ENCODE data around the gene POR.

The POR gene

GRCh38 chr7:75979759-75980429 is 64.9 kb downstream of the POR start:
- DNase-seq (ENCODE audit: low spot score), result no peak

DNA sequence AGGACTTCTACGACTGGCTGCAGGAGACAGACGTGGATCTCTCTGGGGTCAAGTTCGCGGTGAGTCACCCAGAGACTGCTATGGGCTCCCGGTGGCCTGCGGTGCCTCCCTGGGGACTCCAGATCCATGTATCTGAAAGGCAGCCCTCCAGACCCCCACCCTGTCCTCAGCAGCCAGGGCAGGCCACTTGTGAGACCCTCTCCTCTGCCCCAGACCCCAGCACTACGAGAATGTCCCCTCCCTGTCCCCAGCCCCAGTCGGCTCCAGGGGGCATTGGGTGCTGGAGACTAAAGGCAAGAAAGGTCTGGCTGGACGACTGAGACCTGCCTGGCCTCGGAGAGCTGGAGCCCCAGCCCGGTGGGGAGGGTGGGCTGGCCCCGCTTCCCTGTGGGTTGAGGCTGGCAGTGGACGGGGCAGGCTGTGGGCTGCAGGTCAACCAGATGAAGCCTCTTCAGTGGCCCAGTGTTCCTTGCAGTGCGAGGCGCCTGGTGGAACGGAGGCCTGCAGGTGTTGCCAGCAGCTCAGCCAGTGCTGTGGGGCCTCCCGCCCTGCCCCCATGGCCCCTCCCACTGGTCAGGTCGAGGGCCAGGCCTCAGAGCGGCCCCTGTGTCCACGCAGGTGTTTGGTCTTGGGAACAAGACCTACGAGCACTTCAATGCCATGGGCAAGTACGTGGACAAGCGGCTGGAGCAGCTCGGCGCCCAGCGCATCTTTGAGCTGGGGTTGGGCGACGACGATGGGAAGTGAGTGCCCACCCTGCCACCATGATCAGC is 65.7 kb downstream of the POR start:
- DNase-seq (ENCODE audit: low spot score), result no peak

DNA sequence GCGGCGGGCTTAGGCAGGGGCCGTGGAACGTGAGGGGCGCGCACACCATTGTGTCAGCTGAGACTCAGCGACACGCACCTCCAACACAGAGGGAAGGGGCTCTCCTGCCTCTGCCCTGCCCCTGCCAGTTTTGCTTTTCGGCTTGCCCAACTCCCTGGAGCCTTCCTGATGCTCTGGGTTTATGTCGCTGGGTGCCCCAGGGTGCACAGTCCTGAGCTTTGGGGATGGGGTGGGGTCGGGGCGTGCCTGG is 66.2 kb downstream of the POR start:
- no peak for DNase-seq (ENCODE audit: low spot score)

DNA sequence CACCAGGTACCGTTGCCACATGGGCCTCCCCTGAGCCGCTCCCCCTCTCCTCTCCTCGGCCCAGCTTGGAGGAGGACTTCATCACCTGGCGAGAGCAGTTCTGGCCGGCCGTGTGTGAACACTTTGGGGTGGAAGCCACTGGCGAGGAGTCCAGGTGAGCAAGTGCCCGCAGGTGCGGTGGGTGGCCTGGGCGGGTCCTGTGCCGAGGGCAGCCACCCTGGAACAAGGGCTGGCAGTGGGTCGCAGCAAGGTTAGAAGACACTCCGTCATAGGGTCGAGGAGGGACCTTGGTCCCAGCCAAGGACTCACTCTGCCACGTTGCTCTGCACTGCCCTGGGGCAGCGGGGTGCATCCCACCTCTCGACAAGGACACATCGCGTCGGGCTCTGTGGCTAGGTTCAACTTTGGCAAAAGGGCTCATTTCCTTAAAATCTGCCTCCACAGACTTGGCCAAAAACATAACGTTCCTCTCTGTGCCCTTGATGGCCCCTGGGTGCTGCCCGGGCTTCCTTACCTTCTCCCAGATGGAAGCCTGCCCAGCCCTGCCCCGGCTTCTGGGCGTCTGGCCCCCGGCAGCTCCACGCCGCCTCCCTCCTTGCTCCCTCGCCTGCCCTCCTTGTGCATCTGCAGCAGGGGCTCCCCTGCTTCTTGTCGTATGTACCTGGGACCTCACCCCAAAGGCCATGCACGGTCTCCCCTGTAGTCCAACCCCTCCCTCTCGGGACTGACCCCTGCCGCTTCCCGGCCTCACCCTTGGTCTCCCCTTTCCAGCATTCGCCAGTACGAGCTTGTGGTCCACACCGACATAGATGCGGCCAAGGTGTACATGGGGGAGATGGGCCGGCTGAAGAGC is 66.7 kb downstream of the POR start:
- DNase-seq (ENCODE audit: low spot score), result no peak

DNA sequence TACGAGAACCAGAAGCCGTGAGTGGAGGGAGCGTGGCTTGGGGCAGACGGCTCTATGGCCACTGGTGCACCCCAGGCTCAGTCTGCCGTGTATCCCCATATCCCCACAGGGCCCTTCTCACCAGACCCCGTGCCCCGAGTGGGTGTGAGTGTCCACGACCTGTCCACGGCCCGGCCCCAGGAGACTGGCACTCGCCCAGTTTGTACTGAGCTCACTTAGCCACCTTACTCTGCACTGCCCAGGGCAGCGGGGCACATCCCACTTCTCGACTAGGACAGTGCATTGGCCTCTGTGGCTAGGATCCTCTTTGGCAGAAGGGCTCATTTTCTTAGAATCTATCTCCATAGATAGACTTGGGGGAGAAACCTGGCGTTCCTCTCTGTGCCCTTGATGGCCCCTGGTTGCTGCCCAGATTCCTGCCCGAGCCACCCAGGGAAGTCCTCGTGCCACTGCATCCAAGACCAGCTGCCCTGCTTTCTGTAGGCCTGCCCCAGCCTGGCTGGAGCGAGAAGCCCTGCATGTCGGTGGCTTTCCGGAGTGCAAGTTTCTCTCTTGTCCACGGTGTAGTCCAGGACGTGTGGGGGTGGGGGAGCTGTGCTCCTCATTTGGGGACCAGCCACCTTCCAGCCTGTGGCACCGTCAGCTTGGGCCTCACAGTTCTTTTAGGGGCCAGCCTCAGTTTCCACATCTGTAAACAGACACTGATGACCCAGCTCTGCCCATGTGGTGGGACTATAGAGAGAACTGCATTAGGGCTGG is 67.5 kb downstream of the POR start:
- DNase-seq (ENCODE audit: low spot score), result no peak

GRCh38 chr7:75983471-75984129 is 68.6 kb downstream of the POR start:
- DNase-seq (ENCODE audit: low spot score), result no peak

DNA sequence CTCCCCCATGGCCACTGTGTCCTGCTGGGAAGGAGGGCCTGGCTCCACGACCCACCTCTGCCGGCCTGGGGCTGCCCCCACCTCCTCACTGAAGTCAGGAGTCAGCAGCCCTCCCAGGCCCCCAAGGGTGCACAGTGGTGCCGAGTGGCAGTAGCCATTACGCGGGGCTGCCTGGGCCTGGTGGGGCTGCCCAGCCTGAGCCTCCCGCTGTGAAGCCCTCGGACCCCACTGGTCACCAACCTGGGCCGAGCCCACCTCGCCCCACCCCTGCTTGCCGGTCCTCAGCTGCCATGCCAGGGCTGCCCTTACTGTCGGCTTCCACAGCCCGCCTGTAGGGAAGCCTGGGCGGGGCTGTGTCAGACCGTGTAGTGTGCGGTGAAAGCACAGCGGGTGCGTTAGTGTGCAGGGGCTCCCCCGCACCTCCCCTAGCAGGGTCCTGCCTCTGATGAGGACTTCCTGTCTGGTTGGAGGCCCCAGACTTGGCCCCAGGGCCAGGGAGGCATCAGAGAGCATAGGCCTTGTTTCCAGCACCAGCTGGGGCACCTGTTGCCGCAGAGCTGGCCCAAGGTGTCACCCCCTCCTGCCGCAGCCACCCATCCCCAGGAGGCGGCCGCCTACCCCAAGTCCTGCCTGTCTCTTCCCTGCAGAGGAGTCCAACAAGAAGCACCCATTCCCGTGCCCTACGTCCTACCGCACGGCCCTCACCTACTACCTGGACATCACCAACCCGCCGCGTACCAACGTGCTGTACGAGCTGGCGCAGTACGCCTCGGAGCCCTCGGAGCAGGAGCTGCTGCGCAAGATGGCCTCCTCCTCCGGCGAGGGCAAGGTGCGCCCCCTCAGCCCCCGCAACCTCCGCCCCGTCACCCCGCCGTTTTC is 69.4 kb downstream of the POR start:
- no peak for DNase-seq (ENCODE audit: low spot score)

DNA sequence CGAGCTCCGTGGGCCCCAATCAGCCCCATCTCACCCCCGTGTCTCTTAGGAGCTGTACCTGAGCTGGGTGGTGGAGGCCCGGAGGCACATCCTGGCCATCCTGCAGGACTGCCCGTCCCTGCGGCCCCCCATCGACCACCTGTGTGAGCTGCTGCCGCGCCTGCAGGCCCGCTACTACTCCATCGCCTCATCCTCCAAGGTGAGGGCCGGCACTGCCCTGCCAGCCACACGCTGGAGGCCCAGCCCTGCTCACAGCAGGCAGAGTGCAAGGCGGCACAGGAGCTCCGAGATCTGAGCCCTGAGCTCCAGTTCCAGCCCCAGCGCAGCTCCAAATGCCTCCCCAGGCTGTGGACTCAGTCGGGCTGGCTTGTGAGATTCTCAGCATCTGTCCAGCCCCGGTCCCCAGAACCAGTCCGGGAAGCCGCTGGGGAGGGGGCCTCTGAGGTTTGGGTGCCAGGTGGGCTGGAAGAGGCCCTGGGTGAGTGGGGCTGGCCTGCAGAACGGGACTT is 70.1 kb downstream of the POR start:
- no peak for DNase-seq (ENCODE audit: low spot score)

DNA sequence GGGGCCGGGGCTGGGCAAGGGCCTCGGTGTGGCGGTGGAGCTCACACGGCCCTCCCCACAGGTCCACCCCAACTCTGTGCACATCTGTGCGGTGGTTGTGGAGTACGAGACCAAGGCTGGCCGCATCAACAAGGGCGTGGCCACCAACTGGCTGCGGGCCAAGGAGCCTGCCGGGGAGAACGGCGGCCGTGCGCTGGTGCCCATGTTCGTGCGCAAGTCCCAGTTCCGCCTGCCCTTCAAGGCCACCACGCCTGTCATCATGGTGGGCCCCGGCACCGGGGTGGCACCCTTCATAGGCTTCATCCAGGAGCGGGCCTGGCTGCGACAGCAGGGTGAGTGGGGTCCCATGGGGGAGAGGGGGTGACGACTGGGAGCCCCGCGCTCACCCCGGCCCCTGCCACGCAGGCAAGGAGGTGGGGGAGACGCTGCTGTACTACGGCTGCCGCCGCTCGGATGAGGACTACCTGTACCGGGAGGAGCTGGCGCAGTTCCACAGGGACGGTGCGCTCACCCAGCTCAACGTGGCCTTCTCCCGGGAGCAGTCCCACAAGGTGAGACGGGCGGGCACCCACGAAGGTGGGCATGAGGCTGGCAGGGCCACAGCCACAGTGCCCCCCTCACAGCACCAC is 70.7 kb downstream of the POR start:
- DNase-seq (ENCODE audit: low spot score), result no peak

GRCh38 chr7:75986147-75986781 is 71.3 kb downstream of the POR start:
- no peak for DNase-seq (ENCODE audit: low spot score)

DNA sequence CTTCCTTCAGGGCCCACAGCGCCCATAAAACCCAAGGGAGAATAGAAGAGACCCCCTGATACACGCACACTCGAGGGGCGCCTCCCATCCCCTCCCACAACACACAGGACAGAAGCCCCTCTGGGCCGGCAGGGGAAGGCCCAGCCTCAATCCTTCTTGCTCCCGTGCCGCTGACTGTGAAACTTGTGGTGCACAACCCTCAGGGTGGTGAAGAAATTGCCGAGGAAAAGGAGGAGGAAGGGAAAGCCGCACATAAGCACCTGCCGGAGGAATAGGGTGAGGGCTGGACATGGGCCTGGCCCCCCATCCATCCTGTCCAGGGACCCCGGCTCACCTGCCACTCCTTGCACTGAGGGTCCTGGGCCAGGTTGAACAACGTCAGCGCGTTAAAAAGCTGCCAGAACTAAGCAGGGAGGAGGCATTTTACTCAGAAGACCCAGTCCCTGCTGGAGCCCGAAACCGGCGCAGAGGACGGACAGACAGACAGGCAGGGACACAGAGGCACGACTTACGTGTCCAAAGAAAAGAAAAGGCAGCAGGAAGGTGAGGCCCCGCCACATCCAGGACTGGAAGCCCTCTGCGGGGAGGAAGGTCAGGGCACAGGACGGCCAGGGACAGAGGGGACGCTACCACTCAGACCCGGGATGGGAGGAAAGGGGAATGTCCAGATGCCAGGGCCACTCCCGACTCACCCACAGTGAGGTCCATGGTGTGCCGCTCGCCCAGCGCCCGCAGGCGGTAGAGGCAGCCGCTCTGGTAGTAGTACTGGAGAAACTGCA is 72.3 kb downstream of the POR start:
- no peak for DNase-seq (ENCODE audit: low spot score)

GRCh38 chr7:75987805-75988567 is 73.0 kb downstream of the POR start:
- DNase-seq (ENCODE audit: low spot score), result no peak

GRCh38 chr7:75988568-75989499 is 73.9 kb downstream of the POR start:
- DNase-seq (ENCODE audit: low spot score), result no peak

GRCh38 chr7:75989500-75990388 is 74.8 kb downstream of the POR start:
- no peak for DNase-seq (ENCODE audit: low spot score)

GRCh38 chr7:75991531-75992082 is 76.7 kb downstream of the POR start:
- DNase-seq (ENCODE audit: low spot score), result no peak

All from RKO (cell line).